ENCODE results near the gene MAPRE2.

DNA sequence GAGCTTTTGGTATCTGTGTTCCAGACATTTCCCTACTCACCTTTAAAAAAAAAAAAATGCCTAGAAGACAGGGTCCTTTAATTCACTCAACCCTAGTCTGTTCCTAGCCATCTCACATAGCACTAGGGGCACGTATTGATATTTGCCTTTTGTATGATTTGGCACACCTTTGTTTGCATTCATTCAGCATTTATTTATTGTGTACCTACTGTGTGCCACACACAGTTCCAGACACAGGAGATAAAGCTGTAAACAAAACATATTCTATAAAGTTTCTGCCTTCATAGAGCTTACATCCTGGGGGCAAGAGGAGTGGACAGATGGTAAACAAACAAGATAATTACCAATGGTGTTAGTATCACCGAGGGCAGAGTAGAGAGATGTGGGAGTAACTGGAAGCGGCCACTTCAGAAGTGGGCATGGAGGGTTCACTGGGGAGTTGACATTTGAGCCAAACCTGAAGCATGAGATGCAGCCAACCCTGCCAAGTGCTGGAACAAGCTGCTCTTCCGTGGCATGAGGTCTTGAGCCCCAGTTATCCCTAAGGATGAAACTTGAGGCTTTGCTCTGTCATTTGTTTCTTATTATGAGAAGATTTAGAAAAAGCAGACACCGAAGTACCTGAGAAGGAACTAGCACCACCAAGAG is 18.2 kb downstream of the MAPRE2 start:
- TF ChIP-seq, protein P1, sequence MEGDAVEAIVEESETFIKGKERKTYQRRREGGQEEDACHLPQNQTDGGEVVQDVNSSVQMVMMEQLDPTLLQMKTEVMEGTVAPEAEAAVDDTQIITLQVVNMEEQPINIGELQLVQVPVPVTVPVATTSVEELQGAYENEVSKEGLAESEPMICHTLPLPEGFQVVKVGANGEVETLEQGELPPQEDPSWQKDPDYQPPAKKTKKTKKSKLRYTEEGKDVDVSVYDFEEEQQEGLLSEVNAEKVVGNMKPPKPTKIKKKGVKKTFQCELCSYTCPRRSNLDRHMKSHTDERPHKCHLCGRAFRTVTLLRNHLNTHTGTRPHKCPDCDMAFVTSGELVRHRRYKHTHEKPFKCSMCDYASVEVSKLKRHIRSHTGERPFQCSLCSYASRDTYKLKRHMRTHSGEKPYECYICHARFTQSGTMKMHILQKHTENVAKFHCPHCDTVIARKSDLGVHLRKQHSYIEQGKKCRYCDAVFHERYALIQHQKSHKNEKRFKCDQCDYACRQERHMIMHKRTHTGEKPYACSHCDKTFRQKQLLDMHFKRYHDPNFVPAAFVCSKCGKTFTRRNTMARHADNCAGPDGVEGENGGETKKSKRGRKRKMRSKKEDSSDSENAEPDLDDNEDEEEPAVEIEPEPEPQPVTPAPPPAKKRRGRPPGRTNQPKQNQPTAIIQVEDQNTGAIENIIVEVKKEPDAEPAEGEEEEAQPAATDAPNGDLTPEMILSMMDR (conservative IDR thresholded peaks at IDR 0.05; ENCODE audit: low read depth, low read length) = no peak
- no peak for TF ChIP-seq EZH2 (IDR thresholded peaks at IDR 0.05; ENCODE audit: borderline replicate concordance, low read depth, low read length, poor library complexity, severe bottlenecking)
